ENCODE data around the gene HMGN3. TPM values are rescaled to one million over a fixed set of nuclear protein-coding genes. Genes with fewer than 3 reads are reported as not detected.
A peak's percentile ranks its signal among the peaks of the same experiment; 100 is the strongest.

HMGN3 gene
- polyA plus RNA-seq, 1 donor from 2014 or later: 121 TPM

- H3K27ac ChIP-seq (ENCODE audit: low read length): no peak overlapping the region
These were observed 33.3 kb downstream of the HMGN3 start for GRCh38 chr6:79201143-79201542.

GRCh38 chr6:79196912-79197311, 37.6 kb downstream of the HMGN3 start:
- Histone ChIP-seq H3K4me3 (ENCODE audit: low read length) (no peak overlapping the region), H3K9ac (ENCODE audit: low read length) (no peak overlapping the region), H3K9me3 (ENCODE audit: low read length) (no peaks in the 10 kb centered on the region), H4K20me1 (ENCODE audit: insufficient read depth) (no peaks in the 10 kb centered on the region), H3K27ac (ENCODE audit: low read length) (no peak overlapping the region), H3K9me2 (ENCODE audit: insufficient read depth, low read length) (no peaks in the 10 kb centered on the region), H3K36me3 (ENCODE audit: insufficient read depth, low read length) (peaks cover 7% of the 10 kb centered on the region), H3K79me2 (replicated peaks; ENCODE audit: insufficient read depth, low read length) (no peaks in the 10 kb centered on the region), H2AFZ (ENCODE audit: low read depth, low read length) (no peak overlapping the region), H3K27me3 (ENCODE audit: insufficient read depth, low read depth, low read length) (no peaks in the 10 kb centered on the region), H3F3A (ENCODE audit: insufficient read depth, low read length, poor library complexity, severe bottlenecking) (no peaks in the 10 kb centered on the region), H3K4me2 (ENCODE audit: low read length) (no peak overlapping the region)
- TF ChIP-seq TAF1 (IDR thresholded peaks at IDR 0.05; ENCODE audit: low read depth): no peak

More at GRCh38 chr6:79201143-79201542, 33.3 kb downstream of the HMGN3 start:
- Histone ChIP-seq H3K79me2 (replicated peaks; ENCODE audit: insufficient read depth, low read length) (no peaks in the 10 kb centered on the region), H3K9me3 (ENCODE audit: low read length) (no peaks in the 10 kb centered on the region), H3F3A (ENCODE audit: insufficient read depth, low read length, poor library complexity, severe bottlenecking) (no peaks in the 10 kb centered on the region), H2AFZ (ENCODE audit: low read depth, low read length) (no peak overlapping the region), H3K9me2 (ENCODE audit: insufficient read depth, low read length) (no peaks in the 10 kb centered on the region), H3K27me3 (ENCODE audit: insufficient read depth, low read depth, low read length) (no peaks in the 10 kb centered on the region), H3K4me3 (ENCODE audit: low read length) (no peak overlapping the region), H3K36me3 (ENCODE audit: insufficient read depth, low read length) (peaks cover 7% of the 10 kb centered on the region), H3K9ac (ENCODE audit: low read length) (no peak overlapping the region), H4K20me1 (ENCODE audit: insufficient read depth) (no peaks in the 10 kb centered on the region), H3K4me2 (ENCODE audit: low read length) (no peak overlapping the region)
- TF ChIP-seq POLR2AphosphoS5 (IDR thresholded peaks at IDR 0.05) (no peak), RAD21 (conservative IDR thresholded peaks at IDR 0.05) (peak; percentile 50), MXI1 (conservative IDR thresholded peaks at IDR 0.05; ENCODE audit: poor library complexity, severe bottlenecking) (no peak), SMC3 (conservative IDR thresholded peaks at IDR 0.05; ENCODE audit: poor library complexity) (peak; percentile 53), CTCF (IDR thresholded peaks at IDR 0.05; ENCODE audit: poor library complexity, severe bottlenecking) (peak; percentile 24)

GRCh38 chr6:79193971-79194370, 40.5 kb downstream of the HMGN3 start:
- H3K79me2 ChIP-seq (replicated peaks; ENCODE audit: insufficient read depth, low read length): no peaks in the 10 kb centered on the region
- no peak overlapping the region for H3K27ac ChIP-seq (ENCODE audit: low read length)
- H3K4me2 ChIP-seq (ENCODE audit: low read length): no peak overlapping the region
- H3F3A ChIP-seq (ENCODE audit: insufficient read depth, low read length, poor library complexity, severe bottlenecking): no peaks in the 10 kb centered on the region
- no peak overlapping the region for H3K4me3 ChIP-seq (ENCODE audit: low read length)
- TF ChIP-seq EZH2 (IDR thresholded peaks at IDR 0.05; ENCODE audit: borderline replicate concordance, insufficient read depth, low read length, poor library complexity, severe bottlenecking) (no peak), REST (IDR thresholded peaks at IDR 0.05; ENCODE audit: borderline replicate concordance) (no peak), POLR2AphosphoS5 (IDR thresholded peaks at IDR 0.05) (no peak), SMC3 (conservative IDR thresholded peaks at IDR 0.05; ENCODE audit: poor library complexity) (no peak), CTCF (IDR thresholded peaks at IDR 0.05; ENCODE audit: poor library complexity, severe bottlenecking) (no peak), TAF1 (IDR thresholded peaks at IDR 0.05; ENCODE audit: low read depth) (no peak), MXI1 (conservative IDR thresholded peaks at IDR 0.05; ENCODE audit: poor library complexity, severe bottlenecking) (no peak), RAD21 (conservative IDR thresholded peaks at IDR 0.05) (no peak), EP300 (conservative IDR thresholded peaks at IDR 0.05; ENCODE audit: poor library complexity, severe bottlenecking) (no peak)
- peaks cover 5% of the 10 kb centered on the region for H3K36me3 ChIP-seq (ENCODE audit: insufficient read depth, low read length)
- no peaks in the 10 kb centered on the region for H4K20me1 ChIP-seq (ENCODE audit: insufficient read depth)
- H3K9me3 ChIP-seq (ENCODE audit: low read length): no peaks in the 10 kb centered on the region
- H3K27me3 ChIP-seq (ENCODE audit: insufficient read depth, low read depth, low read length): no peaks in the 10 kb centered on the region
- H2AFZ ChIP-seq (ENCODE audit: low read depth, low read length): no peak overlapping the region
- no peaks in the 10 kb centered on the region for H3K9me2 ChIP-seq (ENCODE audit: insufficient read depth, low read length)
- H3K9ac ChIP-seq (ENCODE audit: low read length): no peak overlapping the region
